ENCODE results near the gene RIMS1.

The RIMS1 gene

GRCh38 chr6:71886184-71887005 is at the start of gene RIMS1:
RIMS1 (plus strand) TSS chr6:71886550; CDS start chr6:71887024, 474 bp downstream.
- Histone ChIP-seq H3K4me3 (ENCODE audit: low read length) (peak within 1 kb of the TSS; percentile 66), H3K36me3 (replicated peaks; ENCODE audit: insufficient read depth, low read length) (no peaks in the 10 kb centered on the region), H3K4me1 (ENCODE audit: low read length) (no peaks in the 10 kb centered on the region), H3F3A (ENCODE audit: insufficient read depth, low read length) (no peaks in the 10 kb centered on the region), H3K4me2 (ENCODE audit: low read depth, low read length) (peak within 1 kb of the TSS; percentile 86), H2AFZ (ENCODE audit: low read length) (peak within 1 kb of the TSS; percentile 81), H3K27me3 (replicated peaks; ENCODE audit: insufficient read depth, low read length) (no peaks in the 10 kb centered on the region), H4K20me1 (ENCODE audit: insufficient read depth, low read length) (no peaks in the 10 kb centered on the region), H3K9me3 (replicated peaks; ENCODE audit: insufficient read depth, low read length) (no peaks in the 10 kb centered on the region), H3K79me2 (ENCODE audit: low read length) (no peaks in the 10 kb centered on the region), H3K9ac (ENCODE audit: low read length) (peak within 1 kb of the TSS; percentile 26; the same call in 1 of the 2 replicates), H3K9me2 (replicated peaks; ENCODE audit: insufficient read depth, low read length) (no peaks in the 10 kb centered on the region), H3K27ac (ENCODE audit: low read length) (no peak within 1 kb of the TSS)
- TF ChIP-seq EZH2 (optimal IDR thresholded peaks at IDR 0.05; ENCODE audit: low read depth, low read length) (no peak), EZH2phosphoT487 (IDR thresholded peaks at IDR 0.05; ENCODE audit: low read length) (no peak)
- TF ChIP-seq, protein P1, sequence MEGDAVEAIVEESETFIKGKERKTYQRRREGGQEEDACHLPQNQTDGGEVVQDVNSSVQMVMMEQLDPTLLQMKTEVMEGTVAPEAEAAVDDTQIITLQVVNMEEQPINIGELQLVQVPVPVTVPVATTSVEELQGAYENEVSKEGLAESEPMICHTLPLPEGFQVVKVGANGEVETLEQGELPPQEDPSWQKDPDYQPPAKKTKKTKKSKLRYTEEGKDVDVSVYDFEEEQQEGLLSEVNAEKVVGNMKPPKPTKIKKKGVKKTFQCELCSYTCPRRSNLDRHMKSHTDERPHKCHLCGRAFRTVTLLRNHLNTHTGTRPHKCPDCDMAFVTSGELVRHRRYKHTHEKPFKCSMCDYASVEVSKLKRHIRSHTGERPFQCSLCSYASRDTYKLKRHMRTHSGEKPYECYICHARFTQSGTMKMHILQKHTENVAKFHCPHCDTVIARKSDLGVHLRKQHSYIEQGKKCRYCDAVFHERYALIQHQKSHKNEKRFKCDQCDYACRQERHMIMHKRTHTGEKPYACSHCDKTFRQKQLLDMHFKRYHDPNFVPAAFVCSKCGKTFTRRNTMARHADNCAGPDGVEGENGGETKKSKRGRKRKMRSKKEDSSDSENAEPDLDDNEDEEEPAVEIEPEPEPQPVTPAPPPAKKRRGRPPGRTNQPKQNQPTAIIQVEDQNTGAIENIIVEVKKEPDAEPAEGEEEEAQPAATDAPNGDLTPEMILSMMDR (IDR thresholded peaks at IDR 0.05; ENCODE audit: low read length) = peak; percentile 40
- peak; percentile 57 for DNase-seq

DNA sequence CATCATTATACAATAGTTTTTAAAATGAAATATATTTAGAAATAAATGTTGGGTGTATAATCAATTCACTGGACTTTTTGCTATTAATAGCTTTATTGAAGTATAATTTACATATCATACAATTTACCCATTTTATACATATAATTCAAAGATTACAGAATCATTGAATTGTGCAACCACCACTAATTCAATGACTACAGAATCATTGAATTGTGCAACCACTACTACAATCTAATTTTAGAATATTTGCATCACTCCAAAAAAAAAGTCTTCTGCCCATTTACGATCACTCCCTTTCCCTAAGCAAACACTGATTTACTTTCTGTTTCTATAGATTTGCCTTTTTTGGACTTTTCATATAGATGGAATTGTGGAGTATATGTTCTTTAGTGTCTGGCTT is 35.1 kb upstream of the RIMS1 start:
- no peak overlapping the region for H3K4me2 ChIP-seq (ENCODE audit: low read depth, low read length)
- H3K27ac ChIP-seq (ENCODE audit: low read length) = no peak overlapping the region
- H3F3A ChIP-seq (ENCODE audit: insufficient read depth, low read length) = no peaks in the 10 kb centered on the region

GRCh38 chr6:71852948-71853347 is 33.4 kb upstream of the RIMS1 start:
- no peak for DNase-seq
- Histone ChIP-seq H3K27me3 (replicated peaks; ENCODE audit: insufficient read depth, low read length) (no peaks in the 10 kb centered on the region), H3K27ac (ENCODE audit: low read length) (no peak overlapping the region), H3K4me2 (ENCODE audit: low read depth, low read length) (no peak overlapping the region), H4K20me1 (ENCODE audit: insufficient read depth, low read length) (no peaks in the 10 kb centered on the region), H3K9me2 (replicated peaks; ENCODE audit: insufficient read depth, low read length) (no peaks in the 10 kb centered on the region), H3K4me1 (ENCODE audit: low read length) (no peaks in the 10 kb centered on the region), H3K9ac (ENCODE audit: low read length) (no peak overlapping the region), H3K9me3 (replicated peaks; ENCODE audit: insufficient read depth, low read length) (no peaks in the 10 kb centered on the region), H3K79me2 (ENCODE audit: low read length) (no peaks in the 10 kb centered on the region), H3K36me3 (replicated peaks; ENCODE audit: insufficient read depth, low read length) (no peaks in the 10 kb centered on the region), H3F3A (ENCODE audit: insufficient read depth, low read length) (no peaks in the 10 kb centered on the region), H2AFZ (ENCODE audit: low read length) (no peak overlapping the region), H3K4me3 (ENCODE audit: low read length) (no peak overlapping the region)
- no peak for TF ChIP-seq EZH2 (optimal IDR thresholded peaks at IDR 0.05; ENCODE audit: low read depth, low read length)
- no peak for TF ChIP-seq EZH2phosphoT487 (IDR thresholded peaks at IDR 0.05; ENCODE audit: low read length)
- TF ChIP-seq, protein P1 (IDR thresholded peaks at IDR 0.05; ENCODE audit: low read length) = no peak

More for the DNA sequence above, 35.1 kb upstream of the RIMS1 start:
- DNase-seq = no peak
- Histone ChIP-seq H3K4me1 (ENCODE audit: low read length) (no peaks in the 10 kb centered on the region), H4K20me1 (ENCODE audit: insufficient read depth, low read length) (no peaks in the 10 kb centered on the region), H3K36me3 (replicated peaks; ENCODE audit: insufficient read depth, low read length) (no peaks in the 10 kb centered on the region), H2AFZ (ENCODE audit: low read length) (no peak overlapping the region), H3K9me2 (replicated peaks; ENCODE audit: insufficient read depth, low read length) (no peaks in the 10 kb centered on the region), H3K27me3 (replicated peaks; ENCODE audit: insufficient read depth, low read length) (no peaks in the 10 kb centered on the region), H3K9ac (ENCODE audit: low read length) (no peak overlapping the region), H3K79me2 (ENCODE audit: low read length) (no peaks in the 10 kb centered on the region), H3K4me3 (ENCODE audit: low read length) (no peak overlapping the region), H3K9me3 (replicated peaks; ENCODE audit: insufficient read depth, low read length) (no peaks in the 10 kb centered on the region)
- TF ChIP-seq EZH2phosphoT487 (IDR thresholded peaks at IDR 0.05; ENCODE audit: low read length) = no peak
- no peak for TF ChIP-seq EZH2 (optimal IDR thresholded peaks at IDR 0.05; ENCODE audit: low read depth, low read length)
- TF ChIP-seq, protein P1 (IDR thresholded peaks at IDR 0.05; ENCODE audit: low read length) = no peak
